Lung (tissue), 12 donors: ENCODE data around the gene HOXD11. TPM values are rescaled to one million over a fixed set of nuclear protein-coding genes. Genes with fewer than 3 reads are reported as not detected.
A peak's percentile ranks its signal among the peaks of the same experiment; 100 is the strongest.

Experiments used
- ATAC-seq: fragments of 200-7000 bp; cut with Tn5 transposase; one replicate; pipeline ENCODE4 v1.9.1; 2020; ENCODE audit warnings: moderate number of reproducible peaks; ENCODE audit not compliant: insufficient read depth, low FRiP score
- DNase-seq, 3 donors: peaks; one replicate each; pipeline ENCODE4 v3.0.0-alpha.2; 2013 to 2017
- H3K27ac ChIP-seq, 2 donors: one replicate each; pipeline ENCODE4 v1.5.1; 2013; ENCODE audit warnings: mild to moderate bottlenecking in 2 of 2, moderate library complexity in 2 of 2, control low read depth in 1 of 2, inconsistent platforms in 1 of 2, low read depth in 1 of 2, low read length in 1 of 2
- H3K27me3 ChIP-seq, 3 donors: one replicate each; pipeline ENCODE4 v1.5.1; 2013; ENCODE audit warnings: low read length in 2 of 3; ENCODE audit not compliant: control insufficient read depth in 3 of 3, insufficient read depth in 3 of 3
- H3K36me3 ChIP-seq, 4 donors: one replicate each; pipeline ENCODE4 v1.5.1; 2013; ENCODE audit warnings: low read length in 4 of 4, mild to moderate bottlenecking in 1 of 4, moderate library complexity in 1 of 4; ENCODE audit not compliant: control insufficient read depth in 4 of 4, insufficient read depth in 4 of 4
- H3K4me1 ChIP-seq, 5 donors: one replicate each; pipeline ENCODE4 v1.5.1; 2013; ENCODE audit warnings: low read length in 5 of 5, mild to moderate bottlenecking in 2 of 5, moderate library complexity in 1 of 5; ENCODE audit not compliant: control insufficient read depth in 5 of 5, insufficient read depth in 5 of 5
- H3K4me3 ChIP-seq: one replicate; pipeline ENCODE4 v1.5.1; 2013; ENCODE audit warnings: mild to moderate bottlenecking, control low read depth, moderate library complexity
- H3K9ac ChIP-seq, 2 donors: one replicate each; pipeline ENCODE4 v1.5.1; 2013; ENCODE audit warnings: low read length in 2 of 2, control low read depth in 1 of 2; ENCODE audit not compliant: insufficient read depth in 1 of 2
- H3K9me3 ChIP-seq, 4 donors: one replicate each; pipeline ENCODE4 v1.5.1; 2013; ENCODE audit warnings: low read length in 3 of 4, mild to moderate bottlenecking in 1 of 4, moderate library complexity in 1 of 4; ENCODE audit not compliant: control insufficient read depth in 4 of 4, insufficient read depth in 3 of 4
- WGBS, 2 donors: extraction: QIAGEN DNeasy Blood & Tissue Kit; methylation state at CpG; one replicate each; pipeline ENCODE4 v1.1.7; 2013; 5-methylcytosine and 5-hydroxymethylcytosine counted together
- polyA plus RNA-seq, 2 donors: library from polyadenylated mRNA; stranded (reverse); fragments of 200-250 nt; gene quantifications; one replicate each; pipeline ENCODE4 v1.2.1, GENCODE V29; 2013
- total RNA-seq, 2 donors: library from RNA; depleted of rRNA in 1 of 2; stranded (reverse); fragments of >200 nt in 1 of 2; gene quantifications; one replicate each; pipeline ENCODE4 v1.2.1, GENCODE V29; 2014 to 2021
- TF ChIP-seq, protein P1 (sequence below): IDR thresholded peaks from 2 replicates; pipeline ENCODE4 v1.5.1; 2012; ENCODE audit warnings: mild to moderate bottlenecking; ENCODE audit errors: control extremely low read depth, extremely low read depth
- donor health status: control.
- donor health status: control.
- donor health status: Bipolar disorder and iron deficiency.
- donor health status: healthy.
- donor health status: DM: yes; HTN: yes; CAD: no.

HOXD11 gene
- total and polyA plus RNA-seq, 4 donors, result not detected

- H3K4me1 ChIP-seq, result peaks cover 0 to 30% (median 7%) of the 10 kb centered on the region in 5 donors
- no peak overlapping the region for H3K27ac ChIP-seq
- no peak overlapping the region for H3K4me3 ChIP-seq
- DNase-seq, result peak in 2 of 3 donors; percentile 23 to 59
- peaks cover 0 to 24% (median 0%) of the 10 kb centered on the region in 4 donors for H3K9me3 ChIP-seq
- H3K9ac ChIP-seq, result no peak overlapping the region
- ATAC-seq, result no peak
- peaks cover 8 to 95% (median 92%) of the 10 kb centered on the region in 3 donors for H3K27me3 ChIP-seq
- H3K36me3 ChIP-seq, result no peaks in the 10 kb centered on the region
- TF ChIP-seq, protein P1, sequence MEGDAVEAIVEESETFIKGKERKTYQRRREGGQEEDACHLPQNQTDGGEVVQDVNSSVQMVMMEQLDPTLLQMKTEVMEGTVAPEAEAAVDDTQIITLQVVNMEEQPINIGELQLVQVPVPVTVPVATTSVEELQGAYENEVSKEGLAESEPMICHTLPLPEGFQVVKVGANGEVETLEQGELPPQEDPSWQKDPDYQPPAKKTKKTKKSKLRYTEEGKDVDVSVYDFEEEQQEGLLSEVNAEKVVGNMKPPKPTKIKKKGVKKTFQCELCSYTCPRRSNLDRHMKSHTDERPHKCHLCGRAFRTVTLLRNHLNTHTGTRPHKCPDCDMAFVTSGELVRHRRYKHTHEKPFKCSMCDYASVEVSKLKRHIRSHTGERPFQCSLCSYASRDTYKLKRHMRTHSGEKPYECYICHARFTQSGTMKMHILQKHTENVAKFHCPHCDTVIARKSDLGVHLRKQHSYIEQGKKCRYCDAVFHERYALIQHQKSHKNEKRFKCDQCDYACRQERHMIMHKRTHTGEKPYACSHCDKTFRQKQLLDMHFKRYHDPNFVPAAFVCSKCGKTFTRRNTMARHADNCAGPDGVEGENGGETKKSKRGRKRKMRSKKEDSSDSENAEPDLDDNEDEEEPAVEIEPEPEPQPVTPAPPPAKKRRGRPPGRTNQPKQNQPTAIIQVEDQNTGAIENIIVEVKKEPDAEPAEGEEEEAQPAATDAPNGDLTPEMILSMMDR, result no peak
- WGBS, 2 donors, result 5 to 7% methylated on average over 26 of the region's 26 CpGs
These were observed 22.4 kb upstream of the HOXD11 start for GRCh38 chr2:176084611-176085119.

GRCh38 chr2:176085120-176085788, 21.8 kb upstream of the HOXD11 start:
- no peak overlapping the region for H3K4me3 ChIP-seq
- no peak overlapping the region for H3K9ac ChIP-seq
- no peaks in the 10 kb centered on the region for H3K36me3 ChIP-seq
- TF ChIP-seq, protein P1, result no peak
- ATAC-seq (no peak), DNase-seq (peak in 2 of 3 donors; percentile 18 to 37)
- no peak overlapping the region for H3K27ac ChIP-seq
- WGBS, 2 donors, result 3 to 7% methylated on average over 38 to 40 of the region's 40 CpGs
- H3K9me3 ChIP-seq, result peaks cover 0 to 24% (median 0%) of the 10 kb centered on the region in 4 donors
- peaks cover 0 to 30% (median 7%) of the 10 kb centered on the region in 5 donors for H3K4me1 ChIP-seq
- H3K27me3 ChIP-seq, result peaks cover 8 to 98% (median 96%) of the 10 kb centered on the region in 3 donors

DNA sequence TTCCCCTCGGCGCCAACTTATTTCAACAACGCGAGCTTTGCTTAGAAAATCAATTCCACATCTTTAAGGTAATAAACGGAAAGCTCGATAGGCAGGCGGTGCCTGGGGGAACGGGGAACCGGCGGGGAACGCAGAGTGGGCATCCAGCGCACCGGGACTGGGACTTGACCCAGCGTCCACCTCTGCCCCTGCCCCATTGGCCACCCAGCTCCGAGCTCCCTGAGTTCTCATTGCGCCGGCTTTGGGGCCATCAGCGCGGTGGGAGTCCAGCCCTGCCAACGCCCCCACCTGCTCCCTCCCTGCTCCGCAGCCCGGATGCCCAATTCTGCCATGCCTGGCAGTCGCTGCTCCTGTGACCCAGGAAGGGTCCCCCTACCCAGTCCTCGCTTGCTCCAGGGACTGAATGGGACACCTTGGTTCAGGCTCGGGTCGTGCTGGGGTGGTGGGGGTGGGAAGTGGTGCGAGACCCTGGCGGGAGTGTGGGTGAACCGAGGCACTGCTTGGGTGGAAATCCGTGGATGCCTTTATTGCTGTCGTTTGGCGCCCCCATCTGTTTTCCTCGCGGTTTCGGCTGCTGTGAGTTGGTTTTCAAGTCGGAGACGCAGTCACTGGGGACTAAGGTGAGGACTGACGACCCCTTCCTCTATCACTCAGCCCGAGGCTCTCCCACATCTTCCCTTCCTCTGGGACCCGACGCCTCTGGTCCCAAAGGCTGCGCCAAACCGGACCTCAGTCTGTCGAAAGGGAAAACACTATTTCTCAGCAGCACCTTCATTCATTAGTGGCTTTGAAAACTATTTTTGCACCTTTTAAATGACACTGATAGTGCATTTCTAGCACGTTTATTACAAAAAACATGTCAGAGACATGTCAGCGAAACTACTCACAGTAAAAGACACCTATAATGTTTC, 21.0 kb upstream of the HOXD11 start:
- ATAC-seq (no peak), DNase-seq (peak; percentile 75 to 79 (median 75))
- no peak overlapping the region for H3K27ac ChIP-seq
- H3K27me3 ChIP-seq, result peaks cover 8 to 100% (median 98%) of the 10 kb centered on the region in 3 donors
- H3K9ac ChIP-seq, result no peak overlapping the region
- WGBS, 2 donors, result 3% methylated on average over 45 to 46 of the region's 46 CpGs
- peaks cover 0 to 26% (median 3%) of the 10 kb centered on the region in 5 donors for H3K4me1 ChIP-seq
- H3K9me3 ChIP-seq, result peaks cover 0 to 18% (median 0%) of the 10 kb centered on the region in 4 donors
- no peak overlapping the region for H3K4me3 ChIP-seq
- TF ChIP-seq, protein P1, result no peak
- H3K36me3 ChIP-seq, result no peaks in the 10 kb centered on the region
